Dermis microvascular lymphatic vessel endothelial cell (primary cell): ENCODE data around the gene NADK. TPM values are rescaled to one million over a fixed set of nuclear protein-coding genes. Genes with fewer than 3 reads are reported as not detected.
"Not testable (repeated sequence)": the region's sequence is repeated elsewhere in the genome, so short reads cannot be mapped to it uniquely, and the experiment has no call there.

Experiments
- DNase-seq, 2 donors: peaks; one replicate each; pipeline versions ENCODE4 v3.0.0 to v3.0.0-alpha.2; 2010; ENCODE audit warnings: low read depth in 2 of 2
- total RNA-seq: library from RNA; depleted of rRNA; stranded (reverse); fragments of >200 nt; gene quantifications from 2 replicates; pipeline ENCODE4 v1.2.1, GENCODE V29; 2014

Gene NADK
- total RNA-seq, 1 donor from 2014 or later: 33.1 TPM

DNA sequence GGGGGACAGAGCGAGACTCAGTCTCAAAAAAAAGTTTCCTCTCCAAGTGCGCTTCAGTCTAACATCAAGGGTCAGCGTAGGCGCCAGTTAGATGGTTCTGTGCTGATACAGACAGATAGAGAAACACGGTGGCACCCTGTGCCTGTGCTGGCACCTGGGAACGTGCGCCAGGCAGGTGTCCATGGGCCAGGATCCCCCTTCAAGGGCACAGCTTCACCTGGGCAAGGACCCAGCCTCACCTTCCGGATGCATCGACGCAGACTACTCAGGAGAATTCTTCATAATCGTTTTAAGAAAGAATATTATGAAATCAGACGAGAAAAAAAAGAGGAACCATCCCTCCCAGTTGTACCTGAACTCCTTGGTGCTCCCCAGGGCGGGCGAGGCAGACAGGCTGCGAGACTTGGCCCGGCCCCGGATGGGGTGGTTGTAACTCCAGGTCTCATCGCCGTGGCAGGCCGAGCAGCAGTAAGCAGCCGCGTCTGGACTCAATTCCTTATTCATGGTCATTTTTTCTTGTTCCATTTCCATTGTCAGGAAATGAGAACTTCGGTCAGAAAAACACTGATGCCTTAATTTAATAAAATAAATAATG lies 13.3 kb downstream of the NADK start:
- DNase-seq: no peak

DNA sequence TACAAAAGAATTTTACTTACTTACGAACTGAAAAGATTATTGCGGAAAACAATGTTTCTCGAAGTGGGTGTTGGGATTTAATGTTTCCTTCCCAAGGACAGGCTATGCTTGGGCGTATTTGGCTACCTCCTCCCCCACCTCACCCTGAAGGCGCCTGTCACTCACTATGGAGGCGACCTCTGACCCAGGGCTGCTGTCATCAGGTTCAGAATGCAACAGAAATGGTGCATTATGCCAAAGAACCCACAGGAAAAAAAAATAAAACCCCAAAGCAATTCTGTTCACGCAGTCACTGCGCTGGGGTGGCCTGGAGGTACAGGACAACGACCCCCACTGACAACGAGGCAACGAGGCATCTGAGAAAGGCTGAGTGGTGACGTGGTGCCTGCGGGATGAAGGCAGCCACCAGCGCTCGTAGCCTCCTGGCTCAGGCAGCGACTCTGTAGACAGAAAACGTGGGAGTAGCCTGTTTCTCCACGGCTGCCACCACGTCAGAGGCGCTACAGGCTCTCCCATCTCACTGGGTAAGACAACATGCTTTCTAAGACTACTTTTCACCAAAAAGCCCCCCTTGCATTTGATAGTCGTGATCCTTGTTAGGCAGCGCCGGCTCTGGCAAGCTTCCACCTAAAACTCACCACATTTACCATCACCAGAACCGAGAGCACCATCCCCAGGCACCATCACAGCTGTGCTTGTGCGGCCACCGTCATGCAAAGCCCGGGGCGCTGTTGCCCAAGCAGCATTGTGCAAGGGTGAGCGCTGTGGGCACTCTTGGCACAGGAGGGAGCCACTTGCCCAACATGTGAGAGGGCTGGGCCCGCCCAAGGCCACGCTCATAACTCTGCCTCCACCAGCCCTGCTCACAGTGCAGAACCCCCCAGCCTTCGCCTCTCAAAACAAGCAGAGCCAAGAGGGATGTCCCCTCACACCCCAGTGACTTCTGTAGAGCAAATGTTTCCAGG lies 14.3 kb downstream of the NADK start:
- no peak for DNase-seq

DNA sequence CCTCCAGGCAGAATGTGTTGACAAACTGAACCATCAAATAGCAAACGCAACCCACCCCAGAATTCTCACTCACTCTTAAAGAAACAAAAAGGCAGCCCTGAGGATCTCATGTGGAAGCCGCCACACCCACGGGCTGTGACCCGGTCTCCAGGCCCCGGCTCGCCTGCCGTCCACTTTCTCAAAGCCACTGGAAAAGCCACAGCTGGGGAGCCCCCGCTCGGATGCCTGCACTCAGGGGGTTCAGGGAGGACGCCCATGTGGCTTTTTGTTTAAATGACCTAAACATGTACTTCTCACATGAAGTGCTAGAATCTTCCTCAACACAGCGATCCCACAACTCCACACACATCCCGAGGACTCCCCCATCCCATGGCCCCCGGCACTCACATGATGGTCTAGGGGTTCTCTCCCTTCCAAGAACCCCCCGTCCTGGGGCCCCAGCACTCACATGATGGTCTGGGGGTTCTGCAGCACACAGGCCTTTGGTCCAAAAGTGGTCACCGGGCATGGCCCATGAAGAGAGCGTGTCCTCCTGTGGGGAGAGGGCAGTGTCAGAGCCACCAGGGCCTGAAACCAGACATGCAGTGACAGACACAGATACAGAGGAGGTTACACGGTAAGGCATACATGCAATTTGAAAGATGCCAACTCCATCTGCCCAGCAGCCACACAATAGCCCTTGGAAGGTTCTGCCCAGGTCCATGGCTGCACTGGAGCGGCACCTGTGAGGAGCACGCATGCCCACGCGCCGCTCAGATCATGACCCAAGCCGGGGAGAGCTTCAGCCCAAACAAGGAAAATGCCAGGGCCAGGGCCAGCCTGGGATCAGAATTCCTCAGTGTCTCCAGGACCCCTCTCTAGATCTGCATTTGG lies 16.5 kb downstream of the NADK start:
- DNase-seq: no peak

DNA sequence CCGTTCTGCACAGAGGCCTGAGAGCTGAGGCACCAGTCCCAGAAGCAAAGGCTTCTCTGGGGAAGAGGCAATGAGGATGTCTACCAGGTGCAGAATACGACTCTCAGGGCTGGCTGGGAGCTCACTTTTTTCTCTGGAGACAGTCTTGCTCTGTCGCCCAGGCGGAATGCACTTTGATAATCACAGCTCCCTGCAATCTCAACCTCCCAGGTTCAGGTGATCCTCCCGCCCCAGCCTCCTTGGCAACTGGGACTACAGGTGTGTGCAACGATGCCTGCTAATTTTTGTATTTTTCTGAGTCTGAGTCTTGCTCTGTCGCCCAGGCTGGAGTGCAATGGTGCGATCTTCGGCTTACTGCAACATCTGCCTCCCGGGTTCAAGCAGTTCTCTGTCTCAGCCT lies 17.6 kb downstream of the NADK start:
- DNase-seq: no peak

DNA sequence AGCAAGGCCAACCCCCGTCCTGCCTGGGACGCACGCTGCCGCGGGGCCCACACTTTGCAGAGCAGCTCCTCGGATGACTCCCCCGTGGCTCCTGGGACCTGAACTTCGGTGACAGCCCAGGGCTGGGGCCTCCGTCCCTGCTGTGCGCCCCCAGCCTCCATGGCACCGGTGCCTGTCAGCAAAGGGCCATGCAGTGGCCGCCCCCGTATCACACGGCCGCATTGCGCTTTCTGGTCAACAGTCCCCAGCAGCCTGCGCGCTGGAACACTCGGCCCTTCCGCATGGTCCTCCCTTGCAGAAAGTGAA lies 18.0 kb downstream of the NADK start:
- no peak for DNase-seq

DNA sequence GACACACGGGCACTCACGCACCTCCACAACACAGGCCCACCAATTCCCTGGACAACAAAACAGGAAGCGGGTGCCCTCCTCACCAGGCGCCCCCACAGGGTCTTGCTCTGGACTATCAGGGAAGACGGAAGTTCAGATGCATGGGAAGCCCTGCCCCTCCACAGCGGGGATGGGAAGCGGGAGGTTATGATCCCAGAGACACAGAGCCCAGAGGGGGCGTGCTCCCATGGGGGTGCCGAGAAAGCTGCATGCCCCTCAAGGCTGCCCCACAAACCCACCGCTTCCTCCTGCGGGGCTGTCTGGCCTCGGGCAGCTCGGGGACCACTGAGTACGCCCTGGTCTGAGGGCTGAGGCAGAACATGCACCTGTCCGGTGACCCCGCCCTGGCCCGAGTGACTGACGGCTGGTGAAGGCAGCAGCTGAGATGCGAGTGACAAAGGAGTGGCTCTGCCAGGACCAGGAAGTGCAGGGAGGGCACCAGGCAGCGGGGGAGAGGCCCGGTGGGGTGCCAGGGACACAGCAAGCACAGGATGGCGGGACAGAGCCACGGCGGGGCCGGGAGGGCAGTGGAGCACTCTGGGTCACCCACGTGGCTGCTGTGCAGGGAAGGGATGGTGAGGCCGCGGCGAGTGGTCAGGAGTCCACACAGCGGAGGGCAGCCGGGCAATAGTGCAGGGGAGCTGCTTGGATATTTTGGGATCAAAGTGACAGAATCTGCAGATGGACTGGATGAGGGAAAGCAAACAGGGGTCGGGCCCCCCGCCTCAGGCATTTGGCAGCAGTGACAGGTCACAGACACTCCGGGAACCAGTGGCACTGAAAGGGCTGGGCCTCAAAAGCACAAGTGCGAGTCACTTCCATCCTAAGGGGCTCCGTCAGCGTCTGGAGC lies 18.6 kb downstream of the NADK start:
- no peak for DNase-seq

DNA sequence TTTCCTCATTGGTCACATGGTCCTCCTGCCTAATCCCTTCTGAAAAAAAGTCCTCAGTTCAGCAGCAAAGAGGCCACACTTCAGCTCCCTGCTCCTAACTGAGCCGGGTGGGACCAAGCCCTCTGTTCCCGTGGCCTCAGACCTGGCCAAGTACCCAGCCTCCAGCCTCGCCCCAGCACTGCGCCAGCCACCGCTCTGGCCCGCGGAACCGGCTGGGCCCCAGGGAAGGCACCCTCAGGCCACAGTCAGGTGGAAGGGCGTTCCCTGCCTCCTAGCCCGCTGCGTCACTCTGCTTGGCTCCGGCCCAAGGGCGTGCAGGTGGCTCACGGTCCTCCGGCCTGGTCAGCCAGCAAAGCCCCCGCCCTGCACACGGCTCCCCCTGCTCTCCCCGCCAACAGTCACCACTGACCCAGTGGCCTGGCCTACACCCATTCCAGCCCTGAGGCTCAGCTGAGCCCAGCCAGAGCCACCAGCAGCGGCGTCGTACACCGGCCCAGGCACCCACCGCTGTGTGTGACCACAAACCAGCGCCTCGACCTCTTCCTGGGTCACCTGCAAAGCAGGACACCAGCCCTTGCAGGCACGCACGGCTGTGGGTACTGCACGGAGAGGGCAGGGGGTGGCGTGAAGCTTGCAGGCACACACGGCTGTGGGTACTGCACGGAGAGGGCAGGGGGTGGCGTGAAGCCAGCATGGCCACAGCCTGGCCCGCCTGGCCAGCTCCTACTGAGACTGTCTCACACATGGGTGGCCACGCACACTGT lies 19.4 kb downstream of the NADK start:
- DNase-seq: peak; percentile 51 to 57

DNA sequence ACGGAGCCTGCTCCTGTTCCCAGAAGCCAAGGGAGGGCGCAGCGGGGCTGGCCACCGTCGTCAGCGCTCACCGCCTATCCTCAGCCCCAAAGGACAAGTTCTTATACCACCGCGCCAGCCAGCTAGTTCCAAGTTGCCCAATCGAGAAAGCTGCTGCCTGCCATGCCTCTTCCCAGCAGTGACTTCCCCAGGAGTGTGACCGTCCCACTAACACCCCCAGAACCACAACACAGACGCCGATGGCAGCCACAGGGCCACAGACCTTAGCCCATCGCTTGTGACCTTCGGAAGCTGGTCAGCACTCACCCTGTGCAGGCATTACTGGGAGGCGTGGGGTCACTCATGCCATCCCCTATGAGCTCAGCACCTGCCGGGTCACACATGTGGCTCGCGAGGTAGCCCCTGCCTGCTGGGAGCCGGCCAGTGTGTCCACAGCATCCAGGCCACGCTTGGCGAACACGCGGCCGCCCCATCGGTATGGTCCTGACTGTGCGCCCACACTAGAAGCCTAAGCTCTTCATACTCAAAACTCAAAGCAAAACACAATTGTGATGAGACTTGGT lies 20.1 kb downstream of the NADK start:
- no peak for DNase-seq

DNA sequence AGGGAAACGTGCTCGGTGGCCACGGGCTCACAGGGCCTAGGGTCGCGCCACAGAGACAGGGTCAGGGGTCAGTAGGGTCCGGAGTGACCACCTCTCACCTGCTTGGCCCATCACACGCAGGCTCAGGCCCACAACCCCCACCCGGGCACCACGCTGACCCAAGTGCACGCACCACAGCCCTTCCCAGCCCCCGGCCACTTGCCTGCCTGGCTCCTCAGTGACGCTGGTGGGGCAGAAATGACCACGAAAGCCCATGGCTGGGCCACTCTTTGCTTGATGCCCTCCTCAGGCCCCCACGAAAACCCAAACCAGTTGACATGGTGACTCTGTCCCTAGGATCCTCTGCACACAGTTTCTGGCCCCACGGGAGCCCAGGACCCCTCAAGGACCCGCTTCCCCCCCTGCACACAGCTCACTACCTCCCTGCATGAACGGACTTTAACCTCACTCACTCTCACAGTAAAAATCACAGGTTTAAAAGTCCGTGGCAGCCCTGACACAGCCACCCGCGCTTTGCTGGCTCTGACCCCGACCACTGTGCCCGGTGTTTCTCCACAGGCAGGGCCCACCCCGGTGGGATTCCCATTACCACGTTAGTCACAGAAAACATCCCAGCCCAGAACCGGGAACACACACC lies 20.7 kb downstream of the NADK start:
- DNase-seq: no peak

DNA sequence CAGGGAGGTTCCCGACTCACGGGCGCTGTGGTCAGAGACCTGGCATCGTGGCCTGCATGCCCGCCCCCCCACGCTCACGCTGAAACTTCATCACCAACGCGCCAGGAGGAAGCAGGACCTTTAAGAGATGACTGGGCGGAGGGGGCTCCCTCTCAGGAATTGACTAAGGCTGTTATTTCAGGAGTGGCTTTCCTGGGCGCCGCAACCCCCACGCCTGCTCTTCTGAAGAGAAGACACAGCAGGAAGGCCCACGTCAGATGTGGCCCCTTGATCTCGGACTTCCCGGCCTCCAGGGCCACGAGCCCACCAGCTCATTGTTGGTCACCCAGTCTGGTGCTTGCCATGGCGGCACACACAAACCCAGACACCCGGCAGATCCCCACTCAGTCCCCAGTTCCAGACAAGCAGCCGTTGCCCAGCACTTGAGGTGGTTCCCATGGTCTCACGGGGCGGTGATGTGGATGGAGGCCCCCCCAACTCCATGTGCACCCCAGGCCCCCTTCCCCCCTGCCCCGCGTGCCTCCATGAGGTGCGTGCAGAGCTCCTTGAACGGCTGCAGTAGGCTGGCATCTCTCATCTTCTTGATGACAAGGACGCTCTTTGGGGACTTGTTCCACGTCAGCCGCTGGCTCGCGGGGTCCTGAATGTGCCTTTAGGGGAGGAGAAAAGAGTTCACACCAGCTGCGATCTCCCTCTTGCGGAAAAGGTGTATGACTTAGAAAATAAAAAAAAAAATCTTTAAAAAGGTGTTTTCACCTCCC lies 21.4 kb downstream of the NADK start:
- DNase-seq: no peak

DNA sequence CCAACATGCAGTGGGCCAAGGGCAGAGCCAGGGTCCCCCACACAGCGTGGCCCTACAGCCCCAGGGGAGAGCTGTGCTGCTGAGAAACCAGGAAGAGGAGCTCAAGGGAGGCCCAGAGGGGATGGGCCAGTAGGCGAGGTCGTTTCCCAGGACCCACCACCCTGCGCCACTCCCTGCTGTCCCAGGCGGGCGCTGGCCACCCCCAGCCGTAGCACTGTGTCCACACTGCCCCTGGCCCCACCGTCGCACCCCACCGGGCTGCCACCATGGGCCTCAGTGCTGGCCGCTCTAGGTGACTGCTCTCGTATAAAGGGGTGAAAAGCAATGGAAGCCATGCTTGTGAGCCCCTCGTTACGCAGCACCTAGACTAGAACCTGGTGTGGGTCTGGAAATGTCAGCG lies 22.4 kb downstream of the NADK start:
- DNase-seq: no peak

DNA sequence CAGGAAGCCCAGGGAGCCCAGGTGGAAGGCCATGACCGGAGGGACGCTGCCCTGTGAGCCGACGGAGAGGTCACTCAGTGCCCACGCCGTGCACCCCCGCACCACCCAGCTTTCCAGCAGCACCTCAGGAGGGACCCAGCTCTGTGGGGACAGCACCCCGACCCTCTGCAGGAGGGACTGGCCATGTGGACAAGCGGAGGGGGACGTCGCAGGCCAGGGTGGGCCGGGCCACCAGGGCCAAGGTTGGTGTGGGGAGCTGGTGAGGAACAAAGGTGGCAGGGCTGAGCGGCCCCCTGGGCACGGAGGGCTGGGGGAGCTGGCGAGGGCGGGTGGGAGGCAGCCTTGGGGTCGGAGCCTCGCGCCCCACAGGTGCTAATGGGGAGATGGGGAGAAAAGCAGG lies 22.8 kb downstream of the NADK start:
- no peak for DNase-seq

DNA sequence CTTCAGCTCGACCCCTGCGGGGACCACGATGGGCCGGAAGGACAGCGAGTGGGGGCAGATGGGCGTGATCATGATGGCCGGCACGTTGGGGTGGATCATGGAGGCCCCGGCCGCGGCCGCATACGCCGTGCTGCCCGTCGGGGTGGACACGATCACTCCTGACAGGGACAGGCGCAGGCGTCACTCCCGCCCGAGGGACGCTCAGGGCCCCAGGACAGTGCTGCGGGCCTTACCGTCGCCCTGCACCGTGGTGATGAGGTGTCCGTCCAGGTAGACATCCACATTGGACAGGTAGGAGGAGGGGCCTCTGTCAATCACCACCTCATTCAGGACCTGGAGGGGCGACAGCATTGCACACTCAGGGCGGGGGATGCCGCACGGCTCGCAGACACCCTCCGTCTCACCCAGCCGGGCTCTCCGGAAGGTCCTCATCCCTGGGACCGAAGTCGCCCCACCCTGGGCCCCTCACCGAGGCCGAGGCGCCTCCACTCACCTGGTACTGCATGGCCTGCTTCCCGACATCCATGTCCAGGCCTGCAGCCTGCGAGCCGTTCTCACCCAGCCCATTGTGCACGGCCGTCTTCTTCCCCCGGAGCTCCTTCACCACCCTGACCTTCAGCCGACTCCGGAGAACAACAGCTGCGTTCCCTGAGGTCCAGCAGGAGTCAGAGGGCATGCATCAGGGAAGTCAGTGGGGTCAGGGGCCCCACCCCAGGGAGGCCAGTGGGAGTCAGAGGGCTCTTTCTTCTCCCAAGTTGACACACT lies 24.0 kb downstream of the NADK start:
- DNase-seq: no peak

DNA sequence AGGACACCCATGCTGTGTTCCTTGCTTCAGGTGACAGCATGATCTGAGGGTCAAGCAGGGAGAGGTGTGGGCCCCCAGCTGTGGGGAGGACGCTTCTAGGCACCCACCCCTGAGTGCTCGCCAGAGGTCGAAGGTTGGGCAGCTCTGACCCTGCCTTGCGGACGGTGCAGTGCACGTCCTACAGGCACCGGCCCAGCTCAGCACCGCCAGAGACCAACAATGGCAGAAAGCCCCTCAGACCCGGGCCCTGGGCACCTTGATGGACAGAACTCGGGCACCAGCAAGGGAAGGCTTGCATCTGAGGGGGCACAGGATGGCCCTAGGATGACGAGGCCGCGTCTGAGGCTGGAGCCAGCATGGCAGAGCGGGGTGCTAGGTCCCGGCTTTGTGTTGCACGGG lies 24.7 kb downstream of the NADK start:
- DNase-seq: no peak

DNA sequence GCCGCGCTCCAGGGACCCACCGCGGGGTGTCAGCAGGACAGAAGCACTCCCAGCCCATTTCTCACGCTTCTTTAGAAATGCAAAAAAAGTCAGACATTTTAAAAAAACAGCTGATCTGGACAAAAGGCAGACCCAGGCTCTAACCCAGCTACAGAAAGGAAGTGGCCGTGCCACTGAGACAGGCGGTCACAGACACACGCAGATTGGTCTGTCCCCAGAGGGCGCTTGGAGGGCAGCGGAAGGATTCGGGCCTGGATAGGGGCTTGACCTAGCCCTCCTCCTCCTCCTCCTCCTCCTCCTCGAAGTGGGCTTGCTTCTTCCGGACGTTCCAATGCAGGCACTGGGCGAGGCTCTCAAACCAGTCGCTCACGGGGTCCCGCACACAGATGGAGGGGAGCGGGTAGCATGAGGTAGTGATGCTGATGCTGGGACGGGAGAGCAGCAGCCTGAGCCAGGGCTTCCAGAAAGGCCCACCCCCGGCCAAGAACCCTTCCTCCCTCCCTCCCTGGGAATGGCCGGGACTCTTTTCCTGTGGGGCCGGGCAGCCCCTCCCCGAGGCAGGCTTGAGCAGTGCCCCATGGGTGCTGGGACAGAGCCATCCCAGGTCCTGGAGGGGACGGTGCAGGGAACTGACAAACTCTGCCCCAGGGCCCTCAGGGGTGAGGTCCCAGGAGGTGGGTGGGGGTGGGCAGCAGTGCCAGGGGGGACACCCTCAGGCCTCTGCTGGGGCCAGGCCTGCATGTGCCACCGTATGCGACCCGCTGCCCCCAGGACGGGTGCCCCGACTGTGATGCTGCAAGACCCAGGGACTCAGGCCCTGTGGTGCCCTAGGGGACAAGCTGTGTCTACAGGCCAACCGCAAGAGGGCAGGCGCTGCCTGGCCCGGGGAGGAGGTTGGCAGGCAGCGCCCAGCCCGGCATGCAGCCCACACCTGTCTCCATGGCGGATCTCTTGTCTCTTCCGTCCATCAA lies 25.3 kb downstream of the NADK start:
- DNase-seq: no peak

DNA sequence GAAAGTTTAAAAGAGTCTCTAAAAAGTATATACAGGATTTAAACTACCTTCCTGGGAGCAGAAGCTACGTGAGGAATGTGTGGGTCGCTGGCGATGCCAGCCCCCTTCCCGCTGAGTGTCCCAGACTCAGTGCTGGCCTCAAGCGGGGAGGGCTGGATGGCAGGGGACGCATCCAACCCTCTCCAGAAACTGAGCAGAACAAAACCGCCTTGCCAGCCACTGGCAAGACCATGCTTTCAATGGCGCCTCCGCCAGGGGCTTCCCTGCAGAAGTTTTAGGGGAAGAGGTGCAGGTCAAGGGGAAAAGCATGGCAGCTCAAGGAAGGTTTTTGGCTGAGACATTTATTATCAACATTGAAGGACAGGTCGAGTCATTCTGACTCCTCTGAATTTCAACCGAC lies 26.1 kb downstream of the NADK start:
- DNase-seq: no peak

DNA sequence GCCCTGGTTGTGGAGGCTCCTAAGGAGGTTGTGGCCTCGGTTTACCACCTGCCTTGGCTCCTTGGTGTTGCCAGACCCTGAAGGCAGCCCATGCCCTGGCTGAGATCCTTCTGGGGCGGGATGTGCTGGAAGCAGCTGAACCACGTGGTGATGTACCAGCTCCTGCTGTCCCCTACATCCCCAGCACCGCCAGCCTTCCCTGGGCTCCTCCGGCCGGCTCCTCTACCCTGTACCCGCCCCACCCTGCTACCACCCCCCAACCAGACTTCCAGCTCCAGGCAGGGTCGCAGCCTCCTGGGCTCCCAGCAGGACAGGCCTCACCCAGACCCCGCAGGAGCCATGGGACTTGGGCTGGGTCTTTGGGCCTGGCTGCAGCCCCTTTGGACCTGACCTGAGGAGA lies 28.3 kb downstream of the NADK start:
- not testable (repeated sequence) for DNase-seq
